GM06990 (cell line): Measurements from ENCODE around the gene RPL3.

ENCODE experiments used
- DNase-seq: peaks from one replicate; pipeline ENCODE4 v3.0.0-alpha.2; 2011; ENCODE audit not compliant: insufficient read length; ENCODE audit errors: extremely low read depth
- H3K27me3 ChIP-seq: replicated peaks from 2 replicates; pipeline ENCODE4 v1.6.0; 2011; ENCODE audit warnings: low read length; ENCODE audit not compliant: control insufficient read depth, insufficient read depth
- H3K36me3 ChIP-seq: 2 replicates; pipeline ENCODE4 v1.5.1; 2011; ENCODE audit warnings: low read length; ENCODE audit not compliant: control insufficient read depth, insufficient read depth
- H3K4me3 ChIP-seq: replicated peaks from 2 replicates; pipeline ENCODE4 v1.5.1; 2011; ENCODE audit warnings: low read depth, mild to moderate bottlenecking, control low read depth, low read length
- CTCF ChIP-seq: IDR thresholded peaks from 2 replicates; pipeline ENCODE4 v1.5.1; 2011; ENCODE audit warnings: low read length, control low read depth, mild to moderate bottlenecking, inconsistent platforms; ENCODE audit not compliant: insufficient read depth, poor library complexity, severe bottlenecking

Gene RPL3

GRCh38 chr22:39288135-39288898 lies 31.1 kb downstream of the RPL3 start:
- DNase-seq = no peak
- Histone ChIP-seq H3K36me3 (no peaks in the 10 kb centered on the region), H3K4me3 (no peak overlapping the region), H3K27me3 (no peaks in the 10 kb centered on the region)
- TF ChIP-seq CTCF = no peak

GRCh38 chr22:39287076-39287725 lies 32.2 kb downstream of the RPL3 start:
- Histone ChIP-seq H3K4me3 (no peak overlapping the region), H3K27me3 (no peaks in the 10 kb centered on the region)
- DNase-seq = no peak

GRCh38 chr22:39284983-39285382 lies 34.4 kb downstream of the RPL3 start:
- Histone ChIP-seq H3K27me3 (no peaks in the 10 kb centered on the region), H3K4me3 (no peak overlapping the region), H3K36me3 (no peaks in the 10 kb centered on the region)
- no peak for TF ChIP-seq CTCF
- no peak for DNase-seq

More at GRCh38 chr22:39287076-39287725, 32.2 kb downstream of the RPL3 start:
- TF ChIP-seq CTCF = peak; percentile 14
- H3K36me3 ChIP-seq = no peaks in the 10 kb centered on the region

GRCh38 chr22:39284142-39284980 lies 35.1 kb downstream of the RPL3 start:
- no peaks in the 10 kb centered on the region for H3K27me3 ChIP-seq
- no peak for TF ChIP-seq CTCF
- no peak overlapping the region for H3K4me3 ChIP-seq
- H3K36me3 ChIP-seq = no peaks in the 10 kb centered on the region
- no peak for DNase-seq

GRCh38 chr22:39283322-39284141 lies 35.9 kb downstream of the RPL3 start:
- H3K27me3 ChIP-seq = no peaks in the 10 kb centered on the region
- no peak for TF ChIP-seq CTCF

More at GRCh38 chr22:39283322-39284141, 35.9 kb downstream of the RPL3 start:
- no peaks in the 10 kb centered on the region for H3K36me3 ChIP-seq
- H3K4me3 ChIP-seq = no peak overlapping the region
- no peak for DNase-seq
